Measurements from ENCODE around the gene IGF2R. TPM values are rescaled to one million over a fixed set of nuclear protein-coding genes. Genes with fewer than 3 reads are reported as not detected.

IGF2R gene
- total and polyA plus RNA-seq, 2 of the 13 experiments (the other 11 are each of a cell fraction or from before 2014, with no cell fraction given), result 38.3 to 70.0 TPM

GRCh38 chr6:160147146-160147536 lies 178.3 kb downstream of the IGF2R start (continued):
- TF ChIP-seq, protein P1, sequence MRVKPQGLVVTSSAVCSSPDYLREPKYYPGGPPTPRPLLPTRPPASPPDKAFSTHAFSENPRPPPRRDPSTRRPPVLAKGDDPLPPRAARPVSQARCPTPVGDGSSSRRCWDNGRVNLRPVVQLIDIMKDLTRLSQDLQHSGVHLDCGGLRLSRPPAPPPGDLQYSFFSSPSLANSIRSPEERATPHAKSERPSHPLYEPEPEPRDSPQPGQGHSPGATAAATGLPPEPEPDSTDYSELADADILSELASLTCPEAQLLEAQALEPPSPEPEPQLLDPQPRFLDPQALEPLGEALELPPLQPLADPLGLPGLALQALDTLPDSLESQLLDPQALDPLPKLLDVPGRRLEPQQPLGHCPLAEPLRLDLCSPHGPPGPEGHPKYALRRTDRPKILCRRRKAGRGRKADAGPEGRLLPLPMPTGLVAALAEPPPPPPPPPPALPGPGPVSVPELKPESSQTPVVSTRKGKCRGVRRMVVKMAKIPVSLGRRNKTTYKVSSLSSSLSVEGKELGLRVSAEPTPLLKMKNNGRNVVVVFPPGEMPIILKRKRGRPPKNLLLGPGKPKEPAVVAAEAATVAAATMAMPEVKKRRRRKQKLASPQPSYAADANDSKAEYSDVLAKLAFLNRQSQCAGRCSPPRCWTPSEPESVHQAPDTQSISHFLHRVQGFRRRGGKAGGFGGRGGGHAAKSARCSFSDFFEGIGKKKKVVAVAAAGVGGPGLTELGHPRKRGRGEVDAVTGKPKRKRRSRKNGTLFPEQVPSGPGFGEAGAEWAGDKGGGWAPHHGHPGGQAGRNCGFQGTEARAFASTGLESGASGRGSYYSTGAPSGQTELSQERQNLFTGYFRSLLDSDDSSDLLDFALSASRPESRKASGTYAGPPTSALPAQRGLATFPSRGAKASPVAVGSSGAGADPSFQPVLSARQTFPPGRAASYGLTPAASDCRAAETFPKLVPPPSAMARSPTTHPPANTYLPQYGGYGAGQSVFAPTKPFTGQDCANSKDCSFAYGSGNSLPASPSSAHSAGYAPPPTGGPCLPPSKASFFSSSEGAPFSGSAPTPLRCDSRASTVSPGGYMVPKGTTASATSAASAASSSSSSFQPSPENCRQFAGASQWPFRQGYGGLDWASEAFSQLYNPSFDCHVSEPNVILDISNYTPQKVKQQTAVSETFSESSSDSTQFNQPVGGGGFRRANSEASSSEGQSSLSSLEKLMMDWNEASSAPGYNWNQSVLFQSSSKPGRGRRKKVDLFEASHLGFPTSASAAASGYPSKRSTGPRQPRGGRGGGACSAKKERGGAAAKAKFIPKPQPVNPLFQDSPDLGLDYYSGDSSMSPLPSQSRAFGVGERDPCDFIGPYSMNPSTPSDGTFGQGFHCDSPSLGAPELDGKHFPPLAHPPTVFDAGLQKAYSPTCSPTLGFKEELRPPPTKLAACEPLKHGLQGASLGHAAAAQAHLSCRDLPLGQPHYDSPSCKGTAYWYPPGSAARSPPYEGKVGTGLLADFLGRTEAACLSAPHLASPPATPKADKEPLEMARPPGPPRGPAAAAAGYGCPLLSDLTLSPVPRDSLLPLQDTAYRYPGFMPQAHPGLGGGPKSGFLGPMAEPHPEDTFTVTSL (CRISPR knock-in tag; IDR thresholded peaks at IDR 0.05; ENCODE audit: borderline replicate concordance), result no peak

DNA sequence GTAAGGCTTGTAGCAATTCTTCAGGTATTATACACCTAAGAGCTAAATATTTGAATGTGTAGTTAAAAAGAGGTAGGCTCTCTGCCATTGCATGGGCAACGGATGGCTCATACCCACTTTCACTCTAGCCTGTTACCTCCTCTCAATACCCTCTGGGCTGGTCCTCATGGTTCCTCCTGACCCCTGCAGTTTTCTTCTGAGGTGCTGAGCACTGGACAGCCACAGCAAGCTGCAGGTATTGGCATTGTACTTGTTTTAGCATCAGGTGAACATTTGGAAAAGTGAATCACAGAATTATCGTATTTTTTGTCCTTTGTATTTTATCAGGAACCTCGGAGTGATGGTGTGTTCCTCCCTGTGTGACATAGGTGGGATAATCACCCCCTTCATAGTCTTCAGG lies 185.6 kb downstream of the IGF2R start:
- Histone ChIP-seq H3K4me2 (ENCODE audit: low read depth, low read length) (no peak overlapping the region), H3K4me1 (ENCODE audit: insufficient read depth, low read length) (no peaks in the 10 kb centered on the region), H3K9ac (ENCODE audit: insufficient read depth, low read depth, low read length) (no peak overlapping the region), H3K4me3 (replicated peaks in 1 of 3; ENCODE audit: insufficient read depth in 1 of 3, low read depth in 2 of 3, low read length in 3 of 3) (no peak overlapping the region), H3K27me3 (ENCODE audit: control insufficient read depth in 1 of 2, insufficient read depth in 2 of 2, low read length in 2 of 2) (no peaks in the 10 kb centered on the region), H2AFZ (ENCODE audit: low read length) (no peak overlapping the region), H3K79me2 (ENCODE audit: insufficient read depth, low read length) (no peaks in the 10 kb centered on the region), H4K20me1 (ENCODE audit: insufficient read depth, low read length) (no peaks in the 10 kb centered on the region), H3K27ac (ENCODE audit: extremely low read length, insufficient read depth, low read length) (no peak overlapping the region), H3K9me3 (ENCODE audit: low read length) (no peaks in the 10 kb centered on the region), H3K36me3 (replicated peaks in 1 of 2; ENCODE audit: control insufficient read depth in 1 of 2, insufficient read depth in 2 of 2, low read length in 2 of 2) (no peaks in the 10 kb centered on the region)
- no TSS peak for BruUV-seq (replicated peaks)
- no peak for TF ChIP-seq PCBP2 (optimal IDR thresholded peaks at IDR 0.05; ENCODE audit: low read depth, low read length, poor library complexity, severe bottlenecking)
- TF ChIP-seq CAMTA2 (CRISPR knock-in tag; IDR thresholded peaks at IDR 0.05; ENCODE audit: borderline replicate concordance), result no peak
- no peak for TF ChIP-seq ATF7-NPFF (CRISPR knock-in tag; IDR thresholded peaks at IDR 0.05; ENCODE audit: low read depth)
- no peak for TF ChIP-seq IRF2 (CRISPR knock-in tag; IDR thresholded peaks at IDR 0.05)
- TF ChIP-seq ZNF713 (CRISPR knock-in tag; IDR thresholded peaks at IDR 0.05), result no peak
- no peak for DNase-seq (ENCODE audit: low spot score)
- no peak for FAIRE-seq
- WGBS (ENCODE audit: low lambda C conversion rate), result 84% methylated on average over 3 of the region's 3 CpGs
- ChIA-PET POLR2A (no interaction called here), CTCF (ENCODE audit: low intra/inter-chr PET ratio, low total read pairs) (no interaction called here)
- in situ Hi-C loops (cut with HindIII; ENCODE audit: extremely low pct_ligation_motif_present, low pct_unique_long_range_greater_than_20kb), result no loop called here
- no peak for ATAC-seq
- intact Hi-C loops (cut with micrococcal nuclease; ENCODE audit: unreplicated experiment), result no loop called here

Data from HepG2 (cell line).